K562 (cell line): ENCODE results near the gene WDR17. TPM values are rescaled to one million over a fixed set of nuclear protein-coding genes. Genes with fewer than 3 reads are reported as not detected.

Source experiments
- ATAC-seq: fragments of 200-7000 bp; cut with Tn5 transposase; 3 replicates; pipeline ENCODE4 v1.9.1; 2020; ENCODE audit warnings: moderate library complexity
- BruUV-seq: library from RNA; stranded (reverse); fragments of 400-500 nt; replicated peaks from 2 replicates; lab custom pipeline; 2021; lab: Mats Ljungman, UMichigan
- CTCF ChIA-PET: fragments of 300-600 bp; formaldehyde crosslinking; extraction: SDS; loops from one replicate; lab custom pipeline; 2021; ENCODE audit warnings: low intra/inter-chr PET ratio; lab: Yijun Ruan, JAX
- POLR2A ChIA-PET: fragments of 300-600, 350-650 bp; sonication (Branson Sonifier 250); formaldehyde crosslinking; extraction: SDS; loops from one replicate; lab custom pipeline; 2021; ENCODE audit warnings: antibody characterized with exemption, inconsistent platforms; lab: Yijun Ruan, JAX
- DNase-seq, 4 experiments: peaks; one replicate each; pipeline versions ENCODE4 v3.0.0 to v3.0.0-alpha.2; 2011 to 2018; ENCODE audit warnings: low spot score in 3 of 4, mixed read lengths in 3 of 4; ENCODE audit errors: extremely low read depth in 1 of 4
- FAIRE-seq: peaks from 2 replicates; lab custom pipeline; 2011; peaks lifted over from hg19 to GRCh38; lab: Jason Lieb, UNC
- H2AFZ ChIP-seq: 2 replicates; pipeline ENCODE4 v1.6.0; 2011; ENCODE audit warnings: low read depth, low read length, control low read depth, inconsistent platforms
- H3K27ac ChIP-seq: fragments of 200-600 bp; 3 replicates; pipeline ENCODE4 v1.8.0; 2011; ENCODE audit warnings: low read depth, mild to moderate bottlenecking, control low read depth, inconsistent platforms, low read length, moderate library complexity, mixed read lengths; ENCODE audit errors: extremely low read depth
- H3K27me3 ChIP-seq, 2 experiments: fragments of 300-600 bp in 1 of 2; 2 replicates in 1 of 2; 3 replicates in 1 of 2; pipeline versions ENCODE4 v1.6.0 to v1.8.0; 2011; ENCODE audit warnings: inconsistent platforms in 2 of 2, low read length in 2 of 2, mild to moderate bottlenecking in 1 of 2, mixed read lengths in 1 of 2, moderate library complexity in 1 of 2; ENCODE audit not compliant: control insufficient read depth in 2 of 2, insufficient read depth in 2 of 2
- H3K36me3 ChIP-seq: fragments of 300-600 bp; 3 replicates; pipeline ENCODE4 v1.8.0; 2011; ENCODE audit warnings: mild to moderate bottlenecking, low read length, inconsistent platforms; ENCODE audit not compliant: control insufficient read depth, insufficient read depth
- H3K4me1 ChIP-seq, 2 experiments: fragments of 200-600 bp in 1 of 2; replicated peaks in 1 of 2; 2 replicates in 1 of 2; 3 replicates in 1 of 2; pipeline versions ENCODE4 v1.5.1 to v1.8.0; 2011; ENCODE audit warnings: inconsistent platforms in 2 of 2, low read length in 2 of 2, mild to moderate bottlenecking in 1 of 2, mixed read lengths in 1 of 2, moderate library complexity in 1 of 2; ENCODE audit not compliant: control insufficient read depth in 2 of 2, insufficient read depth in 2 of 2
- H3K4me2 ChIP-seq: 2 replicates; pipeline ENCODE4 v1.6.1; 2011; ENCODE audit warnings: low read length, control low read depth, inconsistent platforms, mixed read lengths; ENCODE audit not compliant: insufficient read depth
- H3K4me3 ChIP-seq: fragments of 200-600 bp; sonication (generic), shearing (Covaris generic); 2 replicates; pipeline ENCODE4 v1.5.1; 2016; ENCODE audit warnings: control low read depth, inconsistent platforms
- H3K79me2 ChIP-seq: fragments of 200-600 bp; 3 replicates; pipeline ENCODE4 v1.8.0; 2011; ENCODE audit warnings: low read length, inconsistent platforms; ENCODE audit not compliant: control insufficient read depth, insufficient read depth
- H3K9ac ChIP-seq, 2 experiments: 2 replicates each; pipeline versions ENCODE4 v1.6.0 to v1.6.1; 2011; ENCODE audit warnings: low read depth in 2 of 2, low read length in 2 of 2, control low read depth in 1 of 2, inconsistent platforms in 1 of 2, mild to moderate bottlenecking in 1 of 2, mixed read lengths in 1 of 2; ENCODE audit not compliant: insufficient read depth in 1 of 2
- H3K9me1 ChIP-seq: one replicate; pipeline ENCODE4 v1.6.0; 2011; ENCODE audit warnings: inconsistent platforms, mild to moderate bottlenecking, low read length, moderate library complexity; ENCODE audit not compliant: control insufficient read depth, insufficient read depth
- H3K9me3 ChIP-seq: replicated peaks from 2 replicates; pipeline ENCODE4 v1.5.1; 2011; ENCODE audit warnings: low read depth, low read length, inconsistent platforms; ENCODE audit not compliant: control insufficient read depth, insufficient read depth
- H4K20me1 ChIP-seq: replicated peaks from 2 replicates; pipeline ENCODE4 v1.6.1; 2011; ENCODE audit warnings: low read length, inconsistent platforms, mixed read lengths; ENCODE audit not compliant: control insufficient read depth, insufficient read depth
- CAMTA2 ChIP-seq: fragments of 250-450 bp; sonication (Bioruptor Pico); conservative IDR thresholded peaks from 2 replicates; pipeline ENCODE4 v1.5.1; 2022
- ETV6 ChIP-seq, 3 experiments: fragments of 150-350 bp in 1 of 3; sonication (generic) in 1 of 3; formaldehyde crosslinking in 1 of 3; IDR thresholded peaks; 2 replicates each; pipeline versions ENCODE4 v1.6.1 to v1.8.0; 2014 to 2022; ENCODE audit warnings: borderline replicate concordance in 2 of 3, low read depth in 2 of 3, antibody characterized with exemption in 1 of 3, low read length in 1 of 3, mild to moderate bottlenecking in 1 of 3, missing genetic modification reagents in 1 of 3
- FOXM1 ChIP-seq, 2 experiments: fragments of 450-650 bp in 1 of 2; sonication (generic) in 1 of 2; formaldehyde crosslinking in 1 of 2; IDR thresholded peaks; 2 replicates each; pipeline versions ENCODE4 v1.6.1 to v1.9.0; 2017 to 2022; ENCODE audit warnings: low read depth in 2 of 2, mild to moderate bottlenecking in 2 of 2, missing genetic modification reagents in 1 of 2, moderate library complexity in 1 of 2
- GTF2A2 ChIP-seq: IDR thresholded peaks from 2 replicates; pipeline ENCODE4 v1.6.1; 2016; ENCODE audit warnings: mild to moderate bottlenecking, missing genetic modification characterization, missing compliant biosample characterization
- MXI1 ChIP-seq: IDR thresholded peaks from 2 replicates; pipeline ENCODE4 v1.6.1; 2011; ENCODE audit warnings: low read depth, mild to moderate bottlenecking, improper control_type of control experiment, low read length
- NR2C2 ChIP-seq, 2 experiments: fragments of 200-800 bp in 1 of 2; sonication (Bioruptor generic) in 1 of 2; sonication (generic) in 1 of 2; formaldehyde crosslinking in 1 of 2; IDR thresholded peaks; 2 replicates each; pipeline versions ENCODE4 v1.6.1 to v1.8.0; 2016 to 2022; ENCODE audit warnings: mild to moderate bottlenecking in 1 of 2, missing compliant biosample characterization in 1 of 2, missing genetic modification characterization in 1 of 2, missing genetic modification reagents in 1 of 2
- POLR2H ChIP-seq: IDR thresholded peaks from 2 replicates; pipeline ENCODE4 v1.6.1; 2016; ENCODE audit warnings: missing genetic modification characterization, low read depth, mild to moderate bottlenecking, control low read depth, missing compliant biosample characterization, moderate library complexity
- STAT5B ChIP-seq: fragments of 250-450 bp; sonication (Bioruptor Pico); IDR thresholded peaks from 2 replicates; pipeline ENCODE4 v1.8.0; 2021; ENCODE audit warnings: mild to moderate bottlenecking, inconsistent platforms
- ZBTB8A ChIP-seq: fragments of 450-650 bp; IDR thresholded peaks from 2 replicates; pipeline ENCODE4 v1.6.1; 2018; ENCODE audit warnings: mild to moderate bottlenecking, moderate library complexity; ENCODE audit not compliant: partially characterized antibody
- ZC3H8 ChIP-seq: fragments of 450-650 bp; IDR thresholded peaks from 2 replicates; pipeline ENCODE4 v1.6.1; 2017
- ZNF174 ChIP-seq: fragments of 250-450 bp; sonication (Bioruptor Pico); IDR thresholded peaks from 2 replicates; pipeline ENCODE4 v1.4.0; 2020; ENCODE audit warnings: mild to moderate bottlenecking
- WGBS: fragments of 100-300 bp; shearing (Covaris generic); methylation state at CpG from one replicate; pipeline ENCODE4 v1.1.6; 2016; ENCODE audit warnings: low coverage, mixed read lengths; ENCODE audit not compliant: insufficient coverage; ENCODE audit errors: missing lambda C conversion rate; 5-methylcytosine and 5-hydroxymethylcytosine counted together
- in situ Hi-C: fragments of 300-500 bp; cut with MboI; formaldehyde crosslinking; loops from 4 replicates; pipeline ENCODE4 v1.15.0; 2018; ENCODE audit warnings: inconsistent platforms, mixed read lengths
- intact Hi-C: fragments of 100-400 bp; cut with micrococcal nuclease; formaldehyde crosslinking; loops from 2 replicates; pipeline ENCODE4 v1.14.2; 2022
- polyA plus RNA-seq, 8 experiments: library from polyadenylated mRNA; depleted of rRNA in 4 of 8; stranded (reverse) in 5 of 8; unstranded in 3 of 8; fragments of >200 nt; fragmentation: Nextera tagmentation in 2 of 8; fragmentation: Illumina TruSeq in 1 of 8; extraction: Ambion mirVana in 2 of 8; extraction: Trizol in 1 of 8; gene quantifications; 2 replicates each; pipeline versions ENCODE4 v1.2.1 to v1.2.3, GENCODE V29; 2011 to 2014; ENCODE audit warnings: inconsistent platforms in 1 of 8, missing spikeins in 1 of 8
- total RNA-seq, 7 experiments: library from RNA; depleted of rRNA in 6 of 7; stranded (reverse); fragments of >200 nt in 6 of 7; fragmentation: Illumina TruSeq in 2 of 7; extraction: Trizol in 2 of 7; gene quantifications; 2 replicates each; pipeline versions ENCODE4 v1.2.1 to v1.2.3, GENCODE V29; 2011 to 2021; ENCODE audit warnings: low replicate concordance in 1 of 7
- TF ChIP-seq, protein P1 (sequence below): sonication (generic); formaldehyde crosslinking; IDR thresholded peaks from 2 replicates; pipeline ENCODE4 v1.8.1; 2023; ENCODE audit warnings: mild to moderate bottlenecking, missing genetic modification reagents, moderate library complexity
- TF ChIP-seq, protein P2 (sequence below): sonication (generic); formaldehyde crosslinking; IDR thresholded peaks from 2 replicates; pipeline ENCODE4 v1.8.1; 2023; ENCODE audit warnings: mild to moderate bottlenecking, missing genetic modification reagents
- TF ChIP-seq, protein P3 (sequence below): fragments of 450-650 bp; IDR thresholded peaks from 2 replicates; pipeline ENCODE4 v1.6.1; 2016; ENCODE audit warnings: mild to moderate bottlenecking

The WDR17 gene
- total and polyA plus RNA-seq, 9 of the 15 experiments (the other 6 are each of a cell fraction or from before 2014, with no cell fraction given), result 0.04 to 0.07 TPM; not detected in 7

DNA sequence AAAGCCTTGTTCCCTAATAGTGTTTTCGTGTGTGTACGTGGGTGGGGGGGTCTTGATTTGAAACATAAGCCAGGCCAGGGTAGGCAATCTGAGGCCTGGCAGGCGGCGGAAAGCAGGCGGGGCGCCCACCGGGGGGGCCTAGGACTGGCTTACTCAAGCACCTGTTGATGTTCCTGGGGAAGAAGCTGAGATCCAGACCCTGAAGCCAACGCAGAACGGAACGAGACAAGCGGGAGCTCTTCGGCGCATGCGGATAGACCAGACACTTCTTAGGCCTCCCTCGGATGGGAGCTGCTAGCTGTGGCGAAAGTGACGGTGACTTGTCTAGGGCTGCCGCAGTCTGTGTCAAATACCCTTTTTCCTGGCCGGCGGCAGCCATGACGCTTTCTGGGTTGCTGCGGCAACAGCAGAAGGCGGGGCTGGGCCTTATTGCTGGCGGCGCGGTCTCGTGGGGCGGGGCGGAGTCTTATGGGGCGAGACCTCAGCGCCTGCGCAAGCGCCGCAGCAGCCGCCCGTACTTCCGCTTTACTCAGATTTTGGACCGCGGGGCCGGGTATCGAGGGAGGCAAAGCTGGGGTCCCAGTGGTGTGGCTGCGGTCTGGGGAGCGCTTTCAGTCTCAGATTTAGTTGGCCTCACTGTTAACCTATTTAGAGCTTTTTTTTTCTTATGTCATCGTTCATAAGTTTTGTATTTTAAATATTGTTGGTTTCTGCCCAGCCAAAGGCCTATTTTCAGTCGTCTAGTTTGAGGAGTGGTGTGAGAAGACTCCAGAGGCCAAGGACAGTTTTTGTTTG is 129.7 kb downstream of the WDR17 start, which contains the start of gene SPATA4:
TSS of gene SPATA4 (minus strand) at position 402 of the 795 bp plus-strand sequence. CDS start at position 379, 23 bp downstream.
- peak within 1 kb of the TSS; percentile 36 to 70 for H3K9ac ChIP-seq
- no peaks in the 10 kb centered on the region for H4K20me1 ChIP-seq
- TSS peak; percentile 89 for BruUV-seq
- in situ Hi-C loops, result no loop called here
- H3K79me2 ChIP-seq, result no peaks in the 10 kb centered on the region
- no peaks in the 10 kb centered on the region for H3K9me3 ChIP-seq
- H3K27me3 ChIP-seq, result peaks cover 5 to 12% of the 10 kb centered on the region in 2 experiments; a peak in 1 of 5 replicates
- WGBS, result 2% methylated on average over 30 of the region's 45 CpGs
- no peaks in the 10 kb centered on the region for H3K9me1 ChIP-seq
- intact Hi-C loops, result no loop called here
- CTCF ChIA-PET, result no interaction called here
- peaks cover 0 to 8% of the 10 kb centered on the region in 2 experiments; a peak in 2 of 5 replicates for H3K4me1 ChIP-seq
- H2AFZ ChIP-seq, result peak within 1 kb of the TSS; percentile 97
- H3K36me3 ChIP-seq, result no peaks in the 10 kb centered on the region
- DNase-seq (peak; percentile 92 to 94 (median 94)), ATAC-seq (peak; percentile 100), FAIRE-seq (peak; percentile 86)
- POLR2A ChIA-PET, result interaction anchor here (0.6 to 0.9 kb wide), 3 partner anchors 17 to 1191 kb away, joined by 3 read pairs; no protein-coding TSS in a partner anchor
- H3K27ac ChIP-seq, result no peak within 1 kb of the TSS; the same call in 2 of the 3 replicates
- peak within 1 kb of the TSS; percentile 42 for H3K4me3 ChIP-seq
- peak within 1 kb of the TSS; percentile 89 for H3K4me2 ChIP-seq
- TF ChIP-seq FOXM1 (IDR thresholded peaks at IDR 0.05; ENCODE audit: low read depth) (no peak), FOXM1 (CRISPR knock-in tag; IDR thresholded peaks at IDR 0.05; ENCODE audit: low read depth) (no peak), NR2C2 (CRISPR knock-in tag; IDR thresholded peaks at IDR 0.05) (no peak), NR2C2 (tag; IDR thresholded peaks at IDR 0.05) (no peak), MXI1 (peak; percentile 92), STAT5B (CRISPR knock-in tag) (no peak), GTF2A2 (tag) (no peak), CAMTA2 (CRISPR knock-in tag) (no peak), ZNF174 (CRISPR knock-in tag) (no peak), ZBTB8A (no peak), ZC3H8 (no peak), POLR2H (tag) (peak; percentile 55; the same call in 1 of the 2 replicates), ETV6 (IDR thresholded peaks at IDR 0.05; ENCODE audit: borderline replicate concordance in 1 of 2, low read depth in 2 of 2, low read length in 1 of 2) (no peak), ETV6 (CRISPR knock-in tag; IDR thresholded peaks at IDR 0.05; ENCODE audit: borderline replicate concordance) (no peak)
- TF ChIP-seq, protein P1, sequence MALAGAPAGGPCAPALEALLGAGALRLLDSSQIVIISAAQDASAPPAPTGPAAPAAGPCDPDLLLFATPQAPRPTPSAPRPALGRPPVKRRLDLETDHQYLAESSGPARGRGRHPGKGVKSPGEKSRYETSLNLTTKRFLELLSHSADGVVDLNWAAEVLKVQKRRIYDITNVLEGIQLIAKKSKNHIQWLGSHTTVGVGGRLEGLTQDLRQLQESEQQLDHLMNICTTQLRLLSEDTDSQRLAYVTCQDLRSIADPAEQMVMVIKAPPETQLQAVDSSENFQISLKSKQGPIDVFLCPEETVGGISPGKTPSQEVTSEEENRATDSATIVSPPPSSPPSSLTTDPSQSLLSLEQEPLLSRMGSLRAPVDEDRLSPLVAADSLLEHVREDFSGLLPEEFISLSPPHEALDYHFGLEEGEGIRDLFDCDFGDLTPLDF (CRISPR knock-in tag), result no peak
- TF ChIP-seq, protein P2, sequence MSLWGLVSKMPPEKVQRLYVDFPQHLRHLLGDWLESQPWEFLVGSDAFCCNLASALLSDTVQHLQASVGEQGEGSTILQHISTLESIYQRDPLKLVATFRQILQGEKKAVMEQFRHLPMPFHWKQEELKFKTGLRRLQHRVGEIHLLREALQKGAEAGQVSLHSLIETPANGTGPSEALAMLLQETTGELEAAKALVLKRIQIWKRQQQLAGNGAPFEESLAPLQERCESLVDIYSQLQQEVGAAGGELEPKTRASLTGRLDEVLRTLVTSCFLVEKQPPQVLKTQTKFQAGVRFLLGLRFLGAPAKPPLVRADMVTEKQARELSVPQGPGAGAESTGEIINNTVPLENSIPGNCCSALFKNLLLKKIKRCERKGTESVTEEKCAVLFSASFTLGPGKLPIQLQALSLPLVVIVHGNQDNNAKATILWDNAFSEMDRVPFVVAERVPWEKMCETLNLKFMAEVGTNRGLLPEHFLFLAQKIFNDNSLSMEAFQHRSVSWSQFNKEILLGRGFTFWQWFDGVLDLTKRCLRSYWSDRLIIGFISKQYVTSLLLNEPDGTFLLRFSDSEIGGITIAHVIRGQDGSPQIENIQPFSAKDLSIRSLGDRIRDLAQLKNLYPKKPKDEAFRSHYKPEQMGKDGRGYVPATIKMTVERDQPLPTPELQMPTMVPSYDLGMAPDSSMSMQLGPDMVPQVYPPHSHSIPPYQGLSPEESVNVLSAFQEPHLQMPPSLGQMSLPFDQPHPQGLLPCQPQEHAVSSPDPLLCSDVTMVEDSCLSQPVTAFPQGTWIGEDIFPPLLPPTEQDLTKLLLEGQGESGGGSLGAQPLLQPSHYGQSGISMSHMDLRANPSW (CRISPR knock-in tag), result no peak
- TF ChIP-seq, protein P3, sequence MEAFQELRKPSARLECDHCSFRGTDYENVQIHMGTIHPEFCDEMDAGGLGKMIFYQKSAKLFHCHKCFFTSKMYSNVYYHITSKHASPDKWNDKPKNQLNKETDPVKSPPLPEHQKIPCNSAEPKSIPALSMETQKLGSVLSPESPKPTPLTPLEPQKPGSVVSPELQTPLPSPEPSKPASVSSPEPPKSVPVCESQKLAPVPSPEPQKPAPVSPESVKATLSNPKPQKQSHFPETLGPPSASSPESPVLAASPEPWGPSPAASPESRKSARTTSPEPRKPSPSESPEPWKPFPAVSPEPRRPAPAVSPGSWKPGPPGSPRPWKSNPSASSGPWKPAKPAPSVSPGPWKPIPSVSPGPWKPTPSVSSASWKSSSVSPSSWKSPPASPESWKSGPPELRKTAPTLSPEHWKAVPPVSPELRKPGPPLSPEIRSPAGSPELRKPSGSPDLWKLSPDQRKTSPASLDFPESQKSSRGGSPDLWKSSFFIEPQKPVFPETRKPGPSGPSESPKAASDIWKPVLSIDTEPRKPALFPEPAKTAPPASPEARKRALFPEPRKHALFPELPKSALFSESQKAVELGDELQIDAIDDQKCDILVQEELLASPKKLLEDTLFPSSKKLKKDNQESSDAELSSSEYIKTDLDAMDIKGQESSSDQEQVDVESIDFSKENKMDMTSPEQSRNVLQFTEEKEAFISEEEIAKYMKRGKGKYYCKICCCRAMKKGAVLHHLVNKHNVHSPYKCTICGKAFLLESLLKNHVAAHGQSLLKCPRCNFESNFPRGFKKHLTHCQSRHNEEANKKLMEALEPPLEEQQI, result no peak
